Naive thymus-derived CD8-positive, alpha-beta T cell (primary cell): Measurements from ENCODE around the gene ZNF878. TPM values are rescaled to one million over a fixed set of nuclear protein-coding genes. Genes with fewer than 3 reads are reported as not detected.
A peak's percentile ranks its signal among the peaks of the same experiment; 100 is the strongest.
"Not testable (repeated sequence)": the region's sequence is repeated elsewhere in the genome, so short reads cannot be mapped to it uniquely, and the experiment has no call there.

Experiments
- ATAC-seq, 2 donors: fragments of 150-1000 bp; cut with Tn5 transposase in 1 of 2; sonication (Bioruptor Pico), chemical (Tn5 transposase) in 1 of 2; 1 replicate in 1 of 2; 2 replicates in 1 of 2; pipeline ENCODE4 v1.10.0; 2021; ENCODE audit warnings: mild to moderate bottlenecking in 2 of 2, moderate library complexity in 2 of 2
- POLR2A ChIA-PET: fragments of 350-600 bp; sonication (Branson Sonifier 250); formaldehyde crosslinking; loops from one replicate; lab custom pipeline; 2021; ENCODE audit warnings: antibody characterized with exemption; lab: Charles Lee
- DNase-seq, 10 donors: peaks; one replicate each; pipeline versions ENCODE4 v3.0.0 to v3.0.0-alpha.2; 2020 to 2022
- H3K27ac Mint-ChIP-seq, 10 donors: one replicate each; pipeline ENCODE4 v1.8.0; 2020 to 2022; ENCODE audit warnings: mild to moderate bottlenecking in 10 of 10, mixed read lengths in 10 of 10, moderate library complexity in 4 of 10, inconsistent platforms in 1 of 10
- H3K27me3 Mint-ChIP-seq, 5 donors: one replicate each; pipeline ENCODE4 v1.8.0; 2021 to 2022; ENCODE audit warnings: mixed read lengths in 5 of 5
- H3K36me3 Mint-ChIP-seq, 3 donors: one replicate each; pipeline ENCODE4 v1.8.0; 2020 to 2022; ENCODE audit warnings: mixed read lengths in 3 of 3, mild to moderate bottlenecking in 2 of 3, inconsistent platforms in 1 of 3
- H3K4me1 Mint-ChIP-seq, 4 donors: one replicate each; pipeline ENCODE4 v1.8.0; 2021 to 2022; ENCODE audit warnings: mixed read lengths in 4 of 4
- H3K4me3 Mint-ChIP-seq, 10 donors: one replicate each; pipeline ENCODE4 v1.8.0; 2020 to 2022; ENCODE audit warnings: mild to moderate bottlenecking in 10 of 10, mixed read lengths in 10 of 10, moderate library complexity in 6 of 10, inconsistent platforms in 1 of 10
- H3K9me3 Mint-ChIP-seq, 9 donors: one replicate each; pipeline ENCODE4 v1.8.0; 2020 to 2022; ENCODE audit warnings: mixed read lengths in 9 of 9, mild to moderate bottlenecking in 3 of 9, inconsistent platforms in 1 of 9, moderate library complexity in 1 of 9
- polyA plus RNA-seq, 3 donors: library from polyadenylated mRNA; unstranded; fragments of 300-500 nt; fragmentation: Illumina TruSeq; gene quantifications; one replicate each; pipeline ENCODE4 v1.2.3, GENCODE V29; 2021
- total RNA-seq, 8 experiments: library from RNA in 2 of 8; stranded (reverse) in 2 of 8; gene quantifications; one replicate each; pipeline ENCODE4 v1.2.3 and lab custom pipeline; 2021 to 2026

The ZNF878 gene
- total RNA-seq (under 1 TPM; 0.21 to 0.22 TPM), polyA plus RNA-seq (not detected), total RNA-seq (lab: John Stamatoyannopoulos, UW) (0 to 1.1 (median 0.17) reads per million in 6 experiments)

DNA sequence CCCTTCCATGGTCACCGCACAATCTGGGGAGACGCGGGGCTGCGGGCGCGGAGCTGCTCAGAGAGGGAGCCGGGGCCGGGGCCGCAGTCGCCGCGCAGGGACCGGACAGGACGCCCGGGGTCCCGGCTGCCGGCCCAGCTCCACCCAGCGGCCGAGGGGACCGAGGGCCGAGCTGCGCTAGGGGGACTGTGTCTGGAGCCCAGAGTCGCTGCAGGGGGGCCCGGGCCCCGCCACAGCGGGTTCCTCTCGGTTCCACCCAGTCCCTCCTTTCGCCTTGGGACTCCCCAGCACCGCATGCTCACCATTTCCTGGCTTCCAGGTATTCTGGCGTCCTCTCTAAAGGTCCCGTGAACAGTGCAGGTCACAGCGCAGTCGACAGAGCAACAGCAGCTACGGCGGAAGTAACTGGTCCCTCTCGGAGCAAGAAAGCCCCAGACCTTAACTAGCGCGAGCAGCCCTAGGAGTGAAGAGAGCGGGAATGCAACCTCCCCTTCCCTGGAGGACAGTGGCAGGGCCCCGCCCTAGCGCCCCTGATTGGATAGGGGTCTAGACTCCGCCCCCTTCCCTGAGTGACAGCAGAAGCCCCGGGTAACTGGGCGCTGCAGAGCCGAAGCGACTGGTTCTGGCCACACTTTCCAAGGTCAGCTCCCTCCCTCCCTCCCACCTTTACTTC is at the start of gene ZNF878:
Gene ZNF878 (minus strand): TSS at position 465 of the 673 bp plus-strand sequence. CDS start 160 bp downstream, at position 305.
- peaks cover 13 to 17% (median 15%) of the 10 kb centered on the region in 4 donors for H3K4me1 Mint-ChIP-seq
- DNase-seq = peak in 9 of 10 donors; percentile 8 to 70 (median 32)
- H3K27me3 Mint-ChIP-seq = peaks cover 6 to 26% (median 10%) of the 10 kb centered on the region in 5 donors
- POLR2A ChIA-PET = interaction anchor here (0.6 to 1.1 kb wide), 3 partner anchors 13 to 254 kb away, joined by 3 to 6 read pairs (median 3); partner anchors contain the start of gene ZNF491
- H3K27ac Mint-ChIP-seq = peak within 1 kb of the TSS in 8 of 10 donors; percentile 22 to 73 (median 68)
- H3K4me3 Mint-ChIP-seq = peak within 1 kb of the TSS; percentile 79 to 94 (median 91)
- peaks cover 4 to 7% (median 5%) of the 10 kb centered on the region in 3 donors for H3K36me3 Mint-ChIP-seq
- ATAC-seq = peak; percentile 76 to 85
- H3K9me3 Mint-ChIP-seq = peaks cover 0 to 13% (median 0%) of the 10 kb centered on the region in 9 donors

DNA sequence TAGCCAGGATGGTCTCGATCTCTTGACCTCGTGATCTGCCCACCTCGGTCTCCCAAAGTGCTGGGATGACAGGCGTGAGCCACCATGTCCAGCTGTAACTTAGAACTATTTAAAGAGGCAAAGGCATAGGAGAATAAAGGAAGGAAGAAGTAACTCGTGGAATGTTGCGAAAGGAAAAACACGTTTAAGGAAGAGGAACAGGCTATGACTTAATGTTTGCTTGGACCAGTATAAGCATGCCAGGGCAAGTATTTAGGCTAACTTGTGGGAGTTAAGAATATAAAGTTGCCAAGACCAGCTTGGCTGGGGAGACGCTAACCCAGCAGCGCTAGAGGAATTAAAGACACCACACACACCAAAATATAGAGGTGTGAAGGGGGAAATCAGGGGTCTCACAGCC is 45.3 kb upstream of the ZNF878 start:
- Mint-ChIP-seq H3K4me3 (no peak overlapping the region), H3K27ac (peak overlapping the region in 1 of 10 donors; percentile 48), H3K9me3 (peaks cover 0 to 19% (median 6%) of the 10 kb centered on the region in 9 donors), H3K36me3 (peaks cover 2 to 15% (median 12%) of the 10 kb centered on the region in 3 donors), H3K4me1 (peaks cover 0 to 4% (median 2%) of the 10 kb centered on the region in 4 donors), H3K27me3 (peaks cover 2 to 31% (median 6%) of the 10 kb centered on the region in 5 donors)
- POLR2A ChIA-PET = interaction anchor here (0.6 kb wide), 1 partner anchor 106 kb away, joined by 3 read pairs; no protein-coding TSS in a partner anchor
- DNase-seq (no peak), ATAC-seq (no peak)

DNA sequence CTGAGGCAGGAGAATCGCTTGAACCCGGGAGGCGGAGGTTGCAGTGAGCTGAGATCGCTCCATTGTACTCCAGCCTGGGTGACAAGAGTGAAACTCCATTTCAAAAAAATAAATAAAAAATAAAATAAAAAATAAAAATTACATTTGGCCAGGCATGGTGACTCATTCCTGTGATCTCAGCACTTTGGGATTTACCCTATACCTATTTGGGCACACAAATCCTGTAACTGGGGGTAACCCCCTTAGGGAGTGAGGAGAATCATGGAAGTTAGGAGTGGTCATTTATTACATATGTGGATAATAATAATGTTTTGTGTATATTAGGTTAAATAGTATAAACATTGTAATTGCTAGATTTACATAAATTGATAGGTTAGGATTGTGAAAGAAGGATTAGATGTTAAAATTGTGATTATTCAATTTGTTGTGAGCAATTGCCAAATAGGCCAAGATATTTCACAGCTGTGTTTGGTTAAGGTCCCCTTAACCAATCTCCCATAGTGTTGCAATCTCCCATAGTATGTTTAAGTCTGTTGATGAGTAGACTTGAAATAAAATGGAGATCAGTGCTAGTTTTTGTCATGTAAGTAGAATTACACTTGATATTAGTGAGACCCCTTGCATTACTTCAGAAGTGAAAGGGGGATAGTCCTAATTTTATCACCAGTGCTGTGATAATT is 42.5 kb upstream of the ZNF878 start:
- H3K27ac Mint-ChIP-seq = no peak overlapping the region

DNA sequence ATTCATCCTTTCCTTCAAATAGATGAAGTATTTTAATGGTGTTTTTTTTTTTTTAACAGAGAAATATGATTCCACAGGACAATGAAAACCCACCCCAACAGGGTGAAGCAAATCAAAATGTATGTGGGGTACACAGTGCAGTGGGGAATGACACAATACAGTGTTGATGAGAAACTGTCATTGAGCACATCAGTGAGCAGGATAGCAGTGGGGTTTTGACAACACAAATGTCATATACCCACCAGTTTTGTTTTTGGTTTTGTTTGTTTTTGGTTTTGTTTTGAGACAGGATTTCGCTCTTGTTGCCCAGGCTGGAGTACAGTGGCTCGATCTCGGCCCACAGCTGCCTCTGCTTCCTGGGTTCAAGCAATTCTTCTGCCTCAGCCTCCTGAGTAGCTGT is 41.0 kb upstream of the ZNF878 start:
- Mint-ChIP-seq H3K36me3 (peaks cover 2 to 5% (median 4%) of the 10 kb centered on the region in 3 donors), H3K9me3 (peaks cover 0 to 10% (median 6%) of the 10 kb centered on the region in 9 donors), H3K27me3 (peaks cover 2 to 33% (median 7%) of the 10 kb centered on the region in 5 donors), H3K4me1 (peaks cover 7 to 20% (median 9%) of the 10 kb centered on the region in 4 donors), H3K4me3 (peak overlapping the region in 3 of 10 donors; percentile 10 to 86 (median 10)), H3K27ac (no peak overlapping the region)
- ATAC-seq (no peak), DNase-seq (no peak)
- POLR2A ChIA-PET = interaction anchor here (0.7 kb wide), 1 partner anchor 13 kb away, joined by 3 read pairs; no protein-coding TSS in a partner anchor

More for the DNA sequence above, 42.5 kb upstream of the ZNF878 start:
- Mint-ChIP-seq H3K4me1 (peaks cover 7 to 20% (median 9%) of the 10 kb centered on the region in 4 donors), H3K36me3 (peaks cover 2 to 15% (median 12%) of the 10 kb centered on the region in 3 donors), H3K27me3 (peaks cover 2 to 33% (median 7%) of the 10 kb centered on the region in 5 donors), H3K4me3 (no peak overlapping the region), H3K9me3 (peaks cover 0 to 19% (median 9%) of the 10 kb centered on the region in 9 donors)
- DNase-seq (no peak), ATAC-seq (no peak)
- POLR2A ChIA-PET = no interaction called here

DNA sequence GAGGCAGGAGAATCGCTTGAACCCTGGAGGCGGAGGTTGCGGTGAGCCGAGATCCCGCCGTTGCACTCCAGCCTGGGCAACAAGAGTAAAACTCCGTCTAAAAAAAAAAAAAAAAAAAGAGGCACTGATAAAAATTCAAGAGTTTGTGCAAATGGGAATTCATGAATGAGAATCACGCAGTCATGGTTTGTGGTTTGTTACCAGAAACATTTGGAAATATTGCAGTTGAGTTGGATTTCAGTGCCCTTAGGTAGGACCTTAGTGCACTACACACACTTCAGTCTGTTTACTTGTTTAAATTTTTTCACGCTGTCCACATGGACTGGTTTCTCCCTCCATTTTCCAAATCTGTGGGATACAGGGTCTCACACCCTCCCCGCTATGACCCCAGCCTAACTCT is 40.2 kb upstream of the ZNF878 start:
- ATAC-seq (no peak), DNase-seq (no peak)
- H3K4me1 Mint-ChIP-seq = peaks cover 7 to 20% (median 9%) of the 10 kb centered on the region in 4 donors
- H3K36me3 Mint-ChIP-seq = peaks cover 2 to 7% (median 5%) of the 10 kb centered on the region in 3 donors
- POLR2A ChIA-PET = interaction anchor here (0.6 to 0.7 kb wide), 2 partner anchors 589 to 1758 kb away, joined by 3 to 6 read pairs; no protein-coding TSS in a partner anchor
- H3K9me3 Mint-ChIP-seq = peaks cover 0 to 8% (median 2%) of the 10 kb centered on the region in 9 donors
- H3K4me3 Mint-ChIP-seq = peak overlapping the region; percentile 71 to 86 (median 81)
- H3K27me3 Mint-ChIP-seq = peaks cover 2 to 33% (median 7%) of the 10 kb centered on the region in 5 donors
- peak overlapping the region in 1 of 10 donors; percentile 6 for H3K27ac Mint-ChIP-seq

DNA sequence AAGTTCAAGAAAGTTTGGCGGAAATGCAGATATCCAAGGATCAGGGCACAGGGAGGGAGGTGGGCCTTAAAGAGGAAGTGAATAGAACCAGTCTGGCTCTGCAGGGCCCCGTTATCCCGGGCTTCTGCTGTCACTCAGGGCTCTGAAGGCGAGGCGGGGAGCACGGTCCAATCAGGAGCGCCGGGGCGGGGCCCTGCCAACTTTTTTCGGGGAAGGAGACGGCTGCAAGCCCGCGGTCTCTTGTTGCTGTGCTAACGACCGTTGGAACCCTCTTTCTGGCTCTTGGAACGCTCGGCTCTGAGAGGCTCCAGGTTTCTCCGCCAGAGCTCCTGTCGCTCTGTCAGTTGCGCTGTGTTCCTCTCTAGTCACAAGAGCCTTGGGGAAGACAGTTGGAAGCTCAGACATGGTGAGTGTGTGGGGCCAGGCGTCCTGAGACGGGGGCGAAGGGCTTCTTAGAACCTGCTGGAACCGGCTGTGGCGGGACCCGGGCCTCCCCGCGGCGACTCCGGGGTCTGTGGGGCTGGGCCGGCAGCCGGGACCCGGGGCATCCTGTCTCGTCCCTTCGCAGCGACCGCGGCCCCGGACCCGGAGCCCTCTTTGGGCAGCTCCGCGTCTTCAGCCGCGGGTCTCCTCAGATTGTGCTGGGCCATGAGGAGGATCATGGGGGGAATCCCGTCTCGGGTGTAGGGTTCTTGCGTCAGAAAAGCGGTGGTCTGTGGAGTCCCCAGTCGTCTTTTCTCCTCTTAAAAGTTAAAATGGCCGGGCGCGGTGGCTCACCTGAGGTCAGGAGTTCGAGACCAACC is 39.5 kb upstream of the ZNF878 start:
- DNase-seq (peak; percentile 4 to 63 (median 26)), ATAC-seq (peak; percentile 75 to 79)
- H3K9me3 Mint-ChIP-seq = peaks cover 0 to 10% (median 0%) of the 10 kb centered on the region in 9 donors
- peaks cover 7 to 20% (median 9%) of the 10 kb centered on the region in 4 donors for H3K4me1 Mint-ChIP-seq
- H3K36me3 Mint-ChIP-seq = peaks cover 2 to 12% (median 3%) of the 10 kb centered on the region in 3 donors
- H3K27me3 Mint-ChIP-seq = peaks cover 2 to 33% (median 7%) of the 10 kb centered on the region in 5 donors
- POLR2A ChIA-PET = interaction anchor here (0.6 to 0.7 kb wide), 2 partner anchors 590 to 1758 kb away, joined by 3 to 6 read pairs; no protein-coding TSS in a partner anchor
- peak overlapping the region in 4 of 10 donors; percentile 59 to 84 (median 72) for H3K27ac Mint-ChIP-seq
- H3K4me3 Mint-ChIP-seq = peak overlapping the region; percentile 71 to 89 (median 82)

DNA sequence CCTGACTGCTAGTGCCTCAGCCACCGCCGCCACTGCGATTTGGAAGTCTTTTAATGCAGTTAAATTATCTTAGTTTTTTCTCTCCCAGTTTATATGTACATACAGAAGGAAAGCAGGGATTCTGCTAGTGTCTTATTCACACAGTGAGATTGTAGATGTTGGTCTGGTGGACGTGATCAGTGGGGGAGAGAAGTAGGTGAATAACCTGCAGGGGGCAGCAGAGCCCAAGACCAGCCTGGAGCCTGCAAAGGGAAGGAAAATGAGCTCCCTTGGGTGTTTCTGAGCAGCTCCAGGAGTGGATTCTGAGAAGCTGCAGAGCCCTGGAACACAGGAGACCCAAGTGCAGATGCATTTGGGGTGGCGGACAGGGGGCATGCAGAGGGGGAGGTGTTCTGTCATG is 38.0 kb upstream of the ZNF878 start:
- POLR2A ChIA-PET = interaction anchor here (1.3 kb wide), 1 partner anchor 103 kb away, joined by 3 read pairs; no protein-coding TSS in a partner anchor
- peak overlapping the region in 3 of 10 donors; percentile 9 to 68 (median 65) for H3K27ac Mint-ChIP-seq
- peak; percentile 42 to 59 for ATAC-seq

DNA sequence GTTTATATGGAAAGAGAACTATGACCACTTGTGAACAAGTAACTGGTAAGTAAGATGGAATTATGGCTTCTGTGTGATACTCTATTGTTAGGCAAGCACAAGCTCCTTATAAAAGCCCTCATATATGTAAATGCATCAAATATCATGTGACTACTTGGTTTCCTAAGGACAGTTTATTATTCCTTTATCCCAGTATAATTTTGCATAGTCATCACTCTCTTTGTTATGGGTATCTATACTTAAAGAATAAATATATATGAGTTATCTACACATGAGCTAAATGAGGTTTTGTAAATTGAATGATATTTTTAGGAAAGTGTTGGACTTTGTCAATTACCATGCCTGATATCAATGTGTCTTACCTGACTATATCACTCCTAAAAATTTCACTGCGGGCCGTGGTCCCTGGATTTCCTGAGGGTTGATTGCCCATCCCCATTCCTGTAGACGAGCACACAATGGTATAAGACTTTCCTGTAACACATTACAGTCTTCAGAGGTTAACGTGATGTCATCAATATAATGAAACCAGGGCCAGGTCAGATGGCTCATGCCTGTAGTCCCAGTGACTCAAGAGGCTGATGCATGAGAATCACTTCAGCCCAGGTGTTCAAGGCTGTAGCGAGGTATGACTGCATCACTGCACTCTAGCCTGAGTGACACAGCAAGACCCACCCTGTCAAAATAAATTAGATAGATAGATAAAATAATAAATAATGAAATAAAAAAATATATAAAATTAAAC is 32.5 kb upstream of the ZNF878 start:
- no peaks in the 10 kb centered on the region for H3K4me1 Mint-ChIP-seq
- no peak for DNase-seq
- H3K36me3 Mint-ChIP-seq = peaks cover 0 to 23% (median 16%) of the 10 kb centered on the region in 3 donors
- H3K27me3 Mint-ChIP-seq = no peaks in the 10 kb centered on the region
- peak overlapping the region in 1 of 10 donors; percentile 8 for H3K27ac Mint-ChIP-seq
- H3K4me3 Mint-ChIP-seq = no peak overlapping the region
- POLR2A ChIA-PET = interaction anchor here (0.7 kb wide), 2 partner anchors 321 to 736 kb away, joined by 3 read pairs; no protein-coding TSS in a partner anchor
- no peak for ATAC-seq
- peaks cover 0 to 53% (median 6%) of the 10 kb centered on the region in 9 donors for H3K9me3 Mint-ChIP-seq

More for the DNA sequence above, 38.0 kb upstream of the ZNF878 start:
- DNase-seq = peak; percentile 24 to 80 (median 47)
- peaks cover 2 to 24% (median 7%) of the 10 kb centered on the region in 5 donors for H3K27me3 Mint-ChIP-seq
- peaks cover 7 to 20% (median 9%) of the 10 kb centered on the region in 4 donors for H3K4me1 Mint-ChIP-seq
- H3K4me3 Mint-ChIP-seq = peak overlapping the region; percentile 11 to 78 (median 50)
- peaks cover 2 to 12% (median 2%) of the 10 kb centered on the region in 3 donors for H3K36me3 Mint-ChIP-seq
- H3K9me3 Mint-ChIP-seq = peaks cover 0 to 13% (median 0%) of the 10 kb centered on the region in 9 donors

DNA sequence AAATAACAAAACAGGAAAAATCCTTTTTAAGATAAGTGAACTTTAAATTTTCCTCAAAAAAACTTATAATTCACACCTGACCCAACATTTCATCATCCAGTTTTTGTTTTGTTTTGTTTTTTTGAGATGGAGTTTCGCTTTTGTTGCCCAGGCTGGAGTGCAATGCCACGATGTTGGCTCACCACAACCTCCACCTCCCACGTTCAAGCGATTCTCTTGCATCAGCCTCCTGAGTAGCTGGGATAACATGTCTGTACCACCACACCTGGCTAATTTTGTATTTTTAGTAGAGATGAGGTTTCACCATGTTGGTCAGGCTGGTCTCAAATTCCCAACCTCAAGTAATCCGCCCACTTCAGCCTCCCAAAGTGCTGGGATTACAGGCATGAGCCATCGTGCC is 30.6 kb upstream of the ZNF878 start:
- not testable (repeated sequence) for H3K4me3 Mint-ChIP-seq, ATAC-seq, H3K4me1 Mint-ChIP-seq, H3K27me3 Mint-ChIP-seq, DNase-seq, H3K27ac Mint-ChIP-seq
- H3K9me3 Mint-ChIP-seq = peaks cover 0 to 71% (median 6%) of the 10 kb centered on the region in 9 donors
- H3K36me3 Mint-ChIP-seq = peaks cover 5 to 31% (median 16%) of the 10 kb centered on the region in 3 donors
- POLR2A ChIA-PET = interaction anchor here (1.0 kb wide), 1 partner anchor 15 kb away, joined by 3 read pairs; no protein-coding TSS in a partner anchor

DNA sequence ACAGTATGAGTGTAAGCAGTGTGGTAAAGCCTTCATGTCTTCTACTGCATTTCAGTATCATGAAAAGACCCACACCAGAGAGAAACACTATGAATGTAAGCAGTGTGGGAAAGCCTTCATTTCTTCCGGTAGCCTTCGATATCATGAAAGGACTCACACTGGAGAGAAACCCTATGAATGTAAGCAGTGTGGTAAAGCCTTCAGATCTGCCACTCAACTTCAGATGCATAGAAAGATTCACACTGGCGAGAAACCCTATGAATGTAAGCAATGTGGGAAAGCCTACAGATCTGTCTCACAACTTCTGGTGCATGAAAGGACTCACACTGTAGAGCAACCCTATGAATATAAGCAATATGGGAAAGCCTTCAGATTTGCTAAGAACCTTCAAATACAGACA is 24.6 kb upstream of the ZNF878 start:
- DNase-seq = no peak
- Mint-ChIP-seq H3K4me1 (no peaks in the 10 kb centered on the region), H3K27me3 (no peaks in the 10 kb centered on the region), H3K36me3 (peaks cover 40 to 74% (median 46%) of the 10 kb centered on the region in 3 donors), H3K27ac (no peak overlapping the region), H3K9me3 (peaks cover 0 to 97% (median 27%) of the 10 kb centered on the region in 9 donors), H3K4me3 (no peak overlapping the region)
- POLR2A ChIA-PET = no interaction called here
- no peak for ATAC-seq
